AG04449 (cell line): ENCODE results near the gene KIF3B.

ENCODE experiments used
- CTCF ChIA-PET: fragments of 350-600 bp; formaldehyde crosslinking; extraction: SDS; loops from one replicate; lab custom pipeline; 2021; ENCODE audit warnings: antibody characterized with exemption; lab: Yijun Ruan, JAX
- POLR2A ChIA-PET: fragments of 400-600, 350-600 bp; formaldehyde crosslinking; extraction: SDS; loops from one replicate; lab custom pipeline; 2020; ENCODE audit warnings: antibody characterized with exemption, inconsistent platforms; lab: Yijun Ruan, JAX
- DNase-seq: peaks from one replicate; pipeline ENCODE4 v3.0.0-alpha.2; 2010; ENCODE audit warnings: low read depth, low spot score
- H3K4me3 ChIP-seq: 2 replicates; pipeline ENCODE4 v1.5.1; 2011; ENCODE audit warnings: low read depth, mild to moderate bottlenecking, control low read depth, low read length
- CTCF ChIP-seq: IDR thresholded peaks from one replicate; pipeline ENCODE4 v1.5.1; 2011; ENCODE audit warnings: mild to moderate bottlenecking, moderate library complexity, low read length, control low read depth, inconsistent platforms; ENCODE audit not compliant: insufficient read depth; ENCODE audit errors: missing control alignments

KIF3B gene

DNA sequence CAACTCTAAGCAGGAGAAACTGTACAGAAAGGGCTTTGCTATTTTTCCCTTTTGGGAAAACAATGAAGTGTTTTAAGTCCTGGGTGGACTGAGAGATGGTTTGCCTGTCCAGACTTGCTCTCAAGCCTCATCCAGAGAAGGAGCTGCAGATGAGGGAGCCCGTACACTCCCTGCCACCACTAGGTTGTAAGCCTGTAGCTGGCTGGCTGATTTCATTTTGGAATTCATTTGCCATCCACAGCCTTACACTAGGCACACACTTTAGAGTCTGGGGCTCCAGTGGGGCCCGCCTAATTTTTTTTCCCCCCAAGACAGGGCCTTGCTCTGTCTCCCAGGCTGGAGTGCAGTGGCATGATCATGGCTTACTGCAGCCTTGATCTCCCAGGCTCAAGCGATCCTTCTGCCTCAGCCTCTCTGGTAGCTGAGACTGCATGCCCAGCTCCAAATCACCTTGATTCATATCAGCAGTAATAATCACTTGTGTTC, 41.4 kb upstream of the KIF3B start:
- no peak overlapping the region for H3K4me3 ChIP-seq
- DNase-seq = no peak
- TF ChIP-seq CTCF = no peak
- ChIA-PET CTCF (no interaction called here), POLR2A (no interaction called here)

DNA sequence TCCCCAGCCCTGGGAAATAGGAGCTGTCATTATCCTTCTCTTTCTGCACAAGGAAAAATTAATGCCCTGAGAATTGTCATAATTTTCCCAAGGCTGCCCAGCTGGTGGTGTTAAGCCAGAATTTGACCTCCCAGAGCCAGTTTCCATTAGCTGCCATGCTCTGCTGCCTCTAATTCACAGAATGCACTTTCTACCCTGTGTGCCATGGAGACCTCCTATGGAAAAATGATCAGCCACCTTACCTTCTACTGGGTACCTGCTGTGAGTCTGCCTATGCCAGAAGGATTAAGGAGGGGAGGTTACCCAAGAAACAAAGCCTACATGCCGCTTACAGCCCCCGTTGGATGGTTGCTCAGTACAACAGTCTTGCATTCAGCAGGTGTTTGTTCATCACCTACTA, 40.6 kb upstream of the KIF3B start:
- ChIA-PET POLR2A (no interaction called here), CTCF (no interaction called here)
- no peak for TF ChIP-seq CTCF
- no peak for DNase-seq
- H3K4me3 ChIP-seq = no peak overlapping the region

DNA sequence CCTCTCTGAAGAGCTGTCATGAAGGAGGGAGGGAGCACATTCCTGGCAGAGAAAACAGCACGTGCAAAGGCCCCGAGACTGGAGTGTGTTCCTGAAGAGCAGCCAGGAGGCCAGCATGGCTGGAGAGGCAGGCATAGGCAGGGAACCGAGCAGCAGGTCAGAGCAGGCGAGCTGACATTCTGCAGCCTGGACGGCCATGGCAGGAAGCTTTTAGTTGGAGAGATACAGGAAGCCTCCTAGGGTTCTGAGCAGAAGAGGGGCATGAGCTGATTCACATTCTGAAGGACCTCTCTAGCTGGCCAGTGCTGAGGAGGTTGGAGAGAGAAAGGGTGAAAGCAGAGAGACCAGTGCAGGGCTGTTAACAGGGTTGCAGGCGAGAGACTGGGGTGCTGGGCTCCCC, 40.0 kb upstream of the KIF3B start:
- TF ChIP-seq CTCF = no peak
- ChIA-PET CTCF (no interaction called here), POLR2A (no interaction called here)
- no peak overlapping the region for H3K4me3 ChIP-seq
- no peak for DNase-seq

GRCh38 chr20:32238483-32239425, 38.7 kb upstream of the KIF3B start:
- TF ChIP-seq CTCF = no peak
- POLR2A ChIA-PET = no interaction called here
- CTCF ChIA-PET = no interaction called here
- no peak overlapping the region for H3K4me3 ChIP-seq
- no peak for DNase-seq

DNA sequence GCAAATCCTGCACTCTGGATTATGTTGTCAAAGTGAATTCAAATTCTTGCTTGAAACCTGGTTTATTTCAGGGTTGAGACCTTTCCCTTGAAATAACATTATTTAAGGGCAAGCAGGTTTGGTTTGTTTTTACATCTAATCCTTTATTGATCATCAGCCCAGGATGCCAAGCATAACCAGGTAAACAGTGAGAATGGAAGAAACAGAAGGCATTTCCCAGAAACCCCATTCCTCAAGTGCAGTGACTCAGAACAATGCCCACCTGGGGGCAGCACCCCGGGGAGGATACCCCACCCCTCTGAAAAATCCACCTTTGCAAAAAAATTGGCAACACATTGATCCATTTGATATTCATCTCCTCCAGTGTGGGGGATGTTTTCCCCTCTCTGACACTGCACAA, 37.2 kb upstream of the KIF3B start:
- H3K4me3 ChIP-seq = no peak overlapping the region
- DNase-seq = no peak
- ChIA-PET POLR2A (no interaction called here), CTCF (interaction anchor here (0.7 kb wide), 1 partner anchor 93 kb away, joined by 3 read pairs; no protein-coding TSS in a partner anchor)
- TF ChIP-seq CTCF = no peak

- no peak for DNase-seq
- H3K4me3 ChIP-seq = no peak overlapping the region
- TF ChIP-seq CTCF = no peak
- ChIA-PET CTCF (interaction anchor here (1.0 kb wide), 1 partner anchor 8 kb away, joined by 3 read pairs; no protein-coding TSS in a partner anchor), POLR2A (no interaction called here)
Observed at GRCh38 chr20:32241807-32242206, 35.6 kb upstream of the KIF3B start.
